ENCODE measurements around the gene ATP6V1B1. TPM values are rescaled to one million over a fixed set of nuclear protein-coding genes. Genes with fewer than 3 reads are reported as not detected.

The ATP6V1B1 gene
- polyA plus RNA-seq, 3 donors from 2014 or later, result not detected

DNA sequence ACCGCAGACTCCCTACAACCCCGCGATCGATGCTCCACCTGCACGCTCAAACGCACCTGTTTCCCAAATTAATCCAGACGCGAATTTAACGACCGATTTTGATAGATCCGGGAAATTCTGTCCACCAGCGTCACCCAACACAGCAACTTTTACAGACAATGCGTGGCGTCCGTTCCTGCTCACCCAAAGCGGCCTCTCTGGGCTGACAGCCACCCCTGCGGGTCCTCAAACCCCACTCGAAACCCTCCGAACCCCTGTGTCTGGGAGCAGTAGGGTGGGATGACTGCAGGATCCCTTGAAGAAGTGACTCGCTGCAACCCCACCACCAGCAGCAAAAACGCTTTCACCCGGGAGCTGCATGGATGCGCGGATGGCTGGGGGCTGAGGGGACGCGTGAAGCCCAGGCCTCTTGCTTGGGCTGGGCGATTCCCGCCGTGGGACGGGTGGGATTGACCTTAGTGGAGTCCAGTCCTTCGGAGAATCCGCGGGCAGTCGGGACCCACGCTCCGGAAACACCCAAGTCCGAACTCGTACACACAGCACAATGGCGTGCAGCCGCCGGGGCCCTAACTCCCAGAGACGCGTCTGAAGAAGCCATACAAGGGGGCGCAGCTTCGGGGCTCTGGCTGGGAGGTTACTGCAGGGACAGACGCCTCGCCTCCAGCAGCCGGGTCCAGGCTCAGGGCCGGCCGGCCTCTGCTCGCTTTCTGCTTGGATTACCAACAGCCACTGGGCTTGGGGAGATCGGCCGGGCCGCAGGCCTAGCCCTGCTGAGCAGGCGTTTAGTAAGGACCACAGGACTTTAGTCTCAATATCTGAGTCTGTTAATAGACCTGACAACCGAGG, 31.1 kb upstream of the ATP6V1B1 start:
- H3K4me1 Mint-ChIP-seq, result peaks cover 18 to 30% of the 10 kb centered on the region in 2 donors
- H3K4me3 Mint-ChIP-seq, result no peak overlapping the region
- H3K36me3 Mint-ChIP-seq, result peaks cover 0 to 4% (median 0%) of the 10 kb centered on the region in 3 donors
- no peak overlapping the region for H3K27ac Mint-ChIP-seq
- H3K9me3 Mint-ChIP-seq, result peaks cover 0 to 5% (median 0%) of the 10 kb centered on the region in 6 donors
- DNase-seq, result no peak
- H3K27me3 Mint-ChIP-seq (ENCODE audit: low read depth in 3 of 3), result peaks cover 31 to 47% (median 45%) of the 10 kb centered on the region in 3 donors

DNA sequence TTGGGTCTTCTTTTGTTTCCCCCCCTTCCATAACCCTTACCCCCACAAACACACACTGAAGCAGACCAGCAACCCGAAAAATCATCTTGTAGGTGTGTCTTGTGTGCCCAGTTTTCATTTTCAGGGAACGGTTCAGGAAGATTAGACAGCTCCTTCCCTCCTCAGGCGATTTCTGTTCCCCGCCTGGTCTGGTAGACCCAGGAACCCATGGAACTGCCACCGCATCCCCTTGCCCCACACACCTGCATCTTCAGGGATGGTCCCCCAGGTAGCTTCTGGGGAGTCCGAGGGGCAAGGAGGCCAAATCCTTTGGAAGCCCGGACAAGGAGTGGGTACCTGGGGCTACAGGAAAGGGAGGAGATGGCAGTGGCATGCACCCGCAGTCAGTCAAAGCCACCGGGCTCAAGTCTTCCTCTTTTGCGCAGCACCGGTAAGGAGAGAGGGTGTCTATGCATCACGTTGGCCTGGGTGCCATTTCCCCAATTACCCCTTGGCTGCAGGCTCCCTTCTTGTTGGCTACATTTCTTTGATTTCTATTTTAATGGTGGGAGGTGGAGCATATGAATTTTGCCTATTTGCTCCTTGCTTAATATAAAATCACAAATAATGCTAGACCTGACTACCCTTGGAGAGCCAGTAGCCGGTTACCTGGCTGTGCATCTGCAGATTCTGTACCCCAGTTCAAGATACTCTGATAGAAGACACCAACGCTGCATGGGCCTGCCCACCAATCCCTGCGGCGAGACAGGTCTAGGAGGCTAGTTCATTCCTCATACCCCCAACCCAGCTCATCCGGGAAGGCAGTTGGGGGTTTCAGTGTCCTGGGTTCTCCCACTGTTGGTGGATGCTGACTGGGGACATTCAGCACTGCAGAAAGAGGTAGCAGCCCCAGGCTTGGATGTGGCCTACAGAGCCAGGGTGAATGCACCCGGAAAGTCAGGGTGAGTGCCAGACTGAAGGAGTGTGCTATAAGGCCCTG, 30.0 kb upstream of the ATP6V1B1 start:
- H3K27me3 Mint-ChIP-seq (ENCODE audit: low read depth in 3 of 3), result peaks cover 31 to 45% (median 44%) of the 10 kb centered on the region in 3 donors
- H3K4me3 Mint-ChIP-seq, result no peak overlapping the region
- no peak overlapping the region for H3K27ac Mint-ChIP-seq

DNA sequence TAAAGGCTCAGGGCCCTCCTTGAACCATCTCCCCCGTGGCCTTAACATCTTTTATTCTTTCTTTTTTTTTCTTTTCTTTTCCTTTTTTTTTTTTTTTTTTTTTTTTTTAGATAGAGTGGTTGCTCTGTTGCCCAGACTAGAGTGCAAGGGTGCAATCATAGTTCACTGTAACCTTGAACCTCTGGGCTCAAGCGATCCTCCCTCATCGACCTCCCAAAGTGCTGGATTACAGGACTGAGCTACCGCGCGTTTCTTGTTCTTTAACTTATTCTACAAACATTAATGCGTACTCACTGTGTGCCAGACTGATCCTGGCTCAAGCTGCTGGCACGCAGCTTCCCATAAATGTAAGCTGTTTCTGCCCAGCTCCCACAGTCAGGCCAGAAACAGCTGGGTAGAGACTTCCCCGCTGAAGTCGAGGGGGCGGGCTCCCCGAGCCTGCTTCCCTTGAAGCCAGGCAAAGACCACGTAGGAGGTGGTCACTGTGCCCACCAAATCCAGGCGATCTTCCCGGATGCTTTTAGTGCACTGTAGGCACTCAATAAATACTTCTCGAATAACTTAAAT, 29.2 kb upstream of the ATP6V1B1 start:
- Mint-ChIP-seq H3K4me1 (peaks cover 11 to 20% of the 10 kb centered on the region in 2 donors), H3K36me3 (peaks cover 0 to 4% (median 0%) of the 10 kb centered on the region in 3 donors), H3K4me3 (peak overlapping the region in 1 of 5 donors; percentile 39), H3K27me3 (ENCODE audit: low read depth in 3 of 3) (peaks cover 27 to 42% (median 42%) of the 10 kb centered on the region in 3 donors), H3K27ac (no peak overlapping the region), H3K9me3 (peaks cover 0 to 4% (median 0%) of the 10 kb centered on the region in 6 donors)
- DNase-seq, result no peak

More for the DNA sequence above, 30.0 kb upstream of the ATP6V1B1 start:
- DNase-seq, result no peak
- Mint-ChIP-seq H3K36me3 (peaks cover 0 to 4% (median 0%) of the 10 kb centered on the region in 3 donors), H3K4me1 (peaks cover 16 to 27% of the 10 kb centered on the region in 2 donors), H3K9me3 (peaks cover 0 to 4% (median 0%) of the 10 kb centered on the region in 6 donors)

DNA sequence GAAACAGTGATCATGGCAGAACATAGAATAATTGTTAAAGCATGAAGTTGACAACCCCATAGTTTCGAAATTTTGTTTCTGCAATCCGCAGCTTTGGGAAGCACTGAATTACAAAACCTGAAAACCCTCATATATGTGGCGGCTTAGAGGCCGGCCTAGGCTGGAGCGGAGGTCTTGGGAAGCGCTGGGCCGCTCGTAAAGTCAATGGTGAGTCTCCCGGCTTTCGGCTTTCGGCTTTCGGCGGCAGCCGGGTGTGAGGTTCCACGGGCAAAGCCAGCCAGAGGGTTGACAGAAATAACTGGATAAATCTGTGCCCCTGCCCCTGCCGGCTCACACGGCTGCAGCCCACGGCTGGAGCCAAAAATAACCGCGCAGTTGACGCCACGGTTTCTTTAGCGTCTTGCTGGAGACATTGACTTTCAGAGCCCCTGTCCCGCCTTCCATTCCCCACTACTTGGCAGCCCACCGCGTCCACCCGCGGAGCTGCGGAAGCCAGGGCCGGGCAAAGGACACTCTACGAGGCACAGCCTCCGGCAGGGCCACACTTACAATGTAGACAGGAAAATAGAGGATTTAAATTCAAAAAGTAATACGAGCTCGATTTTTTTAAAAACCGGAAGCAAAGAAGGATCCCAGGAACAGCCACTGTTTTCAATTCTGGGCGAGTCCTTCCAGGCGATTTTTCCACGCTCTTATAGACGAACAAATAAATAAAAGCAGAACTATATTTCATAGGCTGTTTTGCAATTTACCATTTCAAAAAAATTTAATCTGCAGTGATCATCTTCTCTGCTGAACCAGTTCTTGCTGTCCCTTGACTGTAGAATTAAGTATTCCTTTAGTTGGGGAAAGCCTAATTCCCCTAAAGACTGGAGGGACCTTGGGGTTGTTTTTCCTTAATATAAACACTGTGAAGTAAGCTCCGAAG, 28.3 kb upstream of the ATP6V1B1 start:
- Mint-ChIP-seq H3K9me3 (peaks cover 0 to 4% (median 0%) of the 10 kb centered on the region in 6 donors), H3K27me3 (ENCODE audit: low read depth in 3 of 3) (peaks cover 25 to 37% (median 37%) of the 10 kb centered on the region in 3 donors), H3K4me1 (peaks cover 6 to 13% of the 10 kb centered on the region in 2 donors), H3K4me3 (peak overlapping the region in 2 of 5 donors; percentile 36 to 48), H3K27ac (no peak overlapping the region), H3K36me3 (peaks cover 0 to 4% (median 0%) of the 10 kb centered on the region in 3 donors)
- no peak for DNase-seq

DNA sequence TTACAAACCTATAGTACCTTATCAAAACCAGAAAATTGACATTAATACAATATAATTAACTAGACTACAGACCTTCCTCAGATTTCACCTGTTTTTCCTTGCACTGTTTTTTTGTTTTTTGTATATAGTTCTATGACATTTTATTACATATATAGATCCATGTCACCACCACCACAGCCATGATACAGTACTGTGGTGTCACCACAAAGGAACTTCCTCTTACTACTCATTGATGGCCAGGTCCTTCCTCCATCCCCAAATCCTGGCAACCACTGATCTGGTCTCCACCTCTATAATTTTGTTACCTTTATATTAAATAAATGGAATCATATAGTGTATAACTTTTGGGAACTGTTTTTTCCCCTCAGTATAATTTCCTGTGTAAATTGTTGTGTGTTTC, 19.4 kb upstream of the ATP6V1B1 start:
- no peaks in the 10 kb centered on the region for H3K4me1 Mint-ChIP-seq

DNA sequence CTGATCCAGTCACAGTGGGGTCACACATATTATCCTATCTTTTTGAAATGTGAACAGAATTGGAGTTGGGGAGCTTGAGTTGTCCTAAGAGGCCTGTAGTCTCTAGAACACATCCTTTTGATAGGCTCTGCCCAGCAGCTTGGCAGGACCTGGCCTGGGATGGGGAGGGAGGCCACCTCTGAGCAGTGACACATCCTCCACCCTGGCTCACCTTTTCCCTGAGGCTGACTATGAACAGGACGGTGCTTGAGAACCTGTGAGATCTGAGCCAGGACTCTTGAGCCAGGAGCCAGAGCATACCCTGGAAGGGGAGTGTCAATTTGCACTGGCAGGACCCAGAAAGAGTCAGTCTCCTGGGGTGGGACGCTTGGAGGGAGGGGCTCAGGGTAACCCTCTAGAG, 17.7 kb upstream of the ATP6V1B1 start:
- no peaks in the 10 kb centered on the region for H3K4me1 Mint-ChIP-seq
- H3K36me3 Mint-ChIP-seq, result no peaks in the 10 kb centered on the region
- H3K27ac Mint-ChIP-seq, result no peak overlapping the region
- H3K9me3 Mint-ChIP-seq, result no peaks in the 10 kb centered on the region
- H3K4me3 Mint-ChIP-seq, result no peak overlapping the region
- no peak for DNase-seq
- peaks cover 3 to 10% (median 7%) of the 10 kb centered on the region in 3 donors for H3K27me3 Mint-ChIP-seq (ENCODE audit: low read depth in 3 of 3)

More for the DNA sequence above, 19.4 kb upstream of the ATP6V1B1 start:
- Mint-ChIP-seq H3K27me3 (ENCODE audit: low read depth in 3 of 3) (peaks cover 5 to 10% (median 6%) of the 10 kb centered on the region in 3 donors), H3K9me3 (no peaks in the 10 kb centered on the region), H3K4me3 (no peak overlapping the region), H3K27ac (no peak overlapping the region), H3K36me3 (no peaks in the 10 kb centered on the region)
- no peak for DNase-seq

DNA sequence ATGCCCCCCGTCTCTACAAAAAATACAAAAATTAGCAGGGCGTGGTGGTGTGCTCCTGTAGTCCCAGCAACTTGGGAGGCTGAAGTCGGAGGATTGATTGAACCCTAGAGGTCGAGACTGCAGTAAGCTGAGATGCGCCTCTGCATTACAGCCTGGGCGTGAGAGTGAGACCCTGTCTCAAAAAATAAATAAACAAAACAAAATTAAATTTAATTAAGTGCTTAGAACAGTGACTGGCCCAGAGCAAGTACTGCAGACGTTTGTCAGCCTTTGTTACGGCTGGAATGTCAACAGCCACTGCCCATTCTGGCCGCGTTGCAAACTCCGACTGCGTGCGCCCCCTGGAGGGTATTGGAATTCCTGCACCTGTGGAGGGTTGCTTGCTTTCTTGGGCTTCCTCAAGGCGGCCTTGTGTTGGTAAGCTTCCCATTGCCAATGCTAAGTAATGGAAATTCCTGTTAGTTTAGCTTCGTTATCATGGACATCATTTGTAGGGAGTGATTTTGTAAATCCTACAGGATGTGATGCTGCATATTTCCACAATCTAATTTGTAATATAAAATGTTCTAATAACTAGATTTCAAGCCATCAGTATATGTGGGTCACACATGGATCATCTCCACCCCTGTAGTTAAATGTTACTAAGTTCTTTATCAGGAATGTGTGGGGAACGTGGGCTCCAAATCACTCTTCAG, 15.9 kb upstream of the ATP6V1B1 start:
- no peak overlapping the region for H3K27ac Mint-ChIP-seq
- H3K4me1 Mint-ChIP-seq, result no peaks in the 10 kb centered on the region
- no peak overlapping the region for H3K4me3 Mint-ChIP-seq
- H3K36me3 Mint-ChIP-seq, result no peaks in the 10 kb centered on the region
- no peaks in the 10 kb centered on the region for H3K9me3 Mint-ChIP-seq
- DNase-seq, result peak; percentile 63 to 73 (median 65)
- peaks cover 1 to 10% (median 7%) of the 10 kb centered on the region in 3 donors for H3K27me3 Mint-ChIP-seq (ENCODE audit: low read depth in 3 of 3)

DNA sequence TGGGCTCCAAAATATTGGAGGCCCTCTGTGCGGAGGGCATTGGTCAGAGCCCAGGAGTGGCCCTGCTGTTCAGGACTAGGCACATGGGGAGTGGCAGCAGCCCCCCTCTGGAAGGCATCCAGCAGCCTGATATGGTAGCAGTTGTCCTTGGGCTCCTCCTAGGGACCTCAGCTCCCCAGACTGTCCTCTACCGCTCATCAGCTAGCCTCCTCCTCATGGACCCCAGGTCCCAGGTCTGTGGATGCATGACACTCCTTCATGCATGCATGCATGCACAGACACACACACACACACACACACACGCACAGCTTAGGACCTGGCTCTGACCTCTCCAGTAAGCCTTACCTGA, 15.4 kb upstream of the ATP6V1B1 start:
- no peak overlapping the region for H3K4me3 Mint-ChIP-seq
- DNase-seq, result no peak
- peaks cover 1 to 10% (median 4%) of the 10 kb centered on the region in 3 donors for H3K27me3 Mint-ChIP-seq (ENCODE audit: low read depth in 3 of 3)
- H3K27ac Mint-ChIP-seq, result no peak overlapping the region
- no peaks in the 10 kb centered on the region for H3K4me1 Mint-ChIP-seq
- H3K36me3 Mint-ChIP-seq, result no peaks in the 10 kb centered on the region
- no peaks in the 10 kb centered on the region for H3K9me3 Mint-ChIP-seq

DNA sequence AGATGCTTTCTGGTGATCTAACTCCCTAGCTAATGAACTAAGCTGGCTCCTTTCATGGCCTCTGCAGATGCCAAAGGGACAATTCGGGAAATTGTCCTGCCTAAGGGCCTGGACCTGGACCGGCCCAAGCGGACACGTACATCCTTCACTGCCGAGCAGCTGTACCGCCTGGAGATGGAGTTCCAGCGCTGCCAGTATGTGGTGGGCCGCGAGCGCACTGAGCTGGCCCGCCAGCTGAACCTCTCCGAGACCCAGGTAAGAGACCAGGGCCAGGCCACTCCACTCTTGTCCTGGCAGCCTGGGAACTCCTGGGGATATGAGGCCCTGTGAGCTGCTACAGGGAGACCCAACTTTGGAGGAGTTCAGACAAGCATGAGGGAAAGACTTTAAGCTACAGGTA, 14.7 kb upstream of the ATP6V1B1 start:
- H3K36me3 Mint-ChIP-seq, result no peaks in the 10 kb centered on the region
- H3K27me3 Mint-ChIP-seq (ENCODE audit: low read depth in 3 of 3), result peaks cover 1 to 10% (median 4%) of the 10 kb centered on the region in 3 donors
- H3K4me1 Mint-ChIP-seq, result no peaks in the 10 kb centered on the region
- no peak for DNase-seq
- no peak overlapping the region for H3K4me3 Mint-ChIP-seq
- no peaks in the 10 kb centered on the region for H3K9me3 Mint-ChIP-seq
- H3K27ac Mint-ChIP-seq, result no peak overlapping the region

DNA sequence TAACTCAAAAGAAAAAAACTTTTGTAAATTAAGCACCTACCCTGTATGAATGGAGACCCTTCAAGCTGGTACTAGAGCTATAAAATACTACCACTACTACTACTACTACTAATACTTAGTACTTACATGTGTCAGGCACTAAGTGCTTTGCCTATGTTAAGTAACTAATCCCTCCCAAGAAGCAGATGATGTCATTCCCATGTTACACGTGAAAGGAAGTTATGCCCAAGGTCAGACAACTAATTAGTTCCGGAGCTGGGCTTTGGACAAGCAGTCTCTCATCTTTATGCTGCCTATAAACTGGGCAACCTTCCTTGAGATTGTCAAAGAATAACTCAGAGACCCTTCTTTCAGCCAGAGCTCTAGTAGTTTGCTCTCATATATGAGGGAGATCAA, 13.9 kb upstream of the ATP6V1B1 start:
- DNase-seq, result no peak
- Mint-ChIP-seq H3K4me3 (no peak overlapping the region), H3K27ac (no peak overlapping the region), H3K36me3 (no peaks in the 10 kb centered on the region), H3K27me3 (ENCODE audit: low read depth in 3 of 3) (peaks cover 1 to 10% (median 2%) of the 10 kb centered on the region in 3 donors), H3K4me1 (no peaks in the 10 kb centered on the region), H3K9me3 (no peaks in the 10 kb centered on the region)

DNA sequence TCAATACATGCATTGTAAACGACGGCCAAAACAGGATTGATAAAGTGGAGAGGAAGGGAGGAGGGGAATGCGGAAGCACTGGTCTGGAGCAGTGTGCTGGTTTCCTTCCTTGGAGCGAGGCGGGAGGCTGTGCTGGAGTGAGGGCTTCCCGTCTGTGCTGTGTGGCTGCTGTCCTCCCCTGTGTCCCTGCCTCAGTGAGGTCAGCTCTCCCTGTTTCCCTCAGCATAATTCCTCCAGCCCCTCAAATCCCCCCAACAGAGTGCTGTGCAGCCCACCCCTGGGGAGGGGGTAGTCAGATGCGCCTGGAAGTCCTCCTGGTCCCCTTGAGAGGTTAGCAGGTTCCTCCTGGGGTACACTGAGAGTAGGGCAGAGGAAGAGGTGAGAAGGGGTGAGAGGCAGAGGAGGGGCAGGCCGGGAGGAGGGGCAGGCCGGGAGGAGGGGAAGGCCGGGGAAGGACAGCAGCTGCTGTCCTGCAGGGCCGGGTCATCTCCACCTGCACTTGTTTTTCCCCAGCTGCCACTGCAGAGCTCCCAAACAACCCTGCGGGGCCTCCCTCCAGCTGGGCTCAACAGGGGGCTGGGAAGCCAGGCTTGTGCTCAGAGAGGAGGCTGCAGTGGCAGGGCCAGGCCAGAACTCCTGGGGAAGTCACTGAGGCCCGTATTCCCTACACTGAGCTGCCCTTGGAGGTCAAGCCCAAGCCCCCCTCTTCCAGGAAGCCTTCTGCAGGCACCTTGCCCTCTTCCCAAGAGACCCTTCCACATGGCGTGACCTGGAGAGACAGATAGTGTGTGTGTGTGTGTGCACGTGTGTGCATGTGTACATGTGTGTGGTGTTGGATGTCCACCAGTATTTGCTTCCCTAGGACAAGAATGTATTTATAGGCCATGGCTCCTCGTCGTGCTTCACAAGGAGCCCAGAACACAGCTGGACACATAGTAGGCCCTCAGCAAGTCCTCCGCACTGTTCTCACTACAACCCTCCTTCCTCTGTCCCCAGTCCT, 13.2 kb upstream of the ATP6V1B1 start:
- no peaks in the 10 kb centered on the region for H3K36me3 Mint-ChIP-seq
- no peak overlapping the region for H3K27ac Mint-ChIP-seq
- no peak for DNase-seq
- H3K4me1 Mint-ChIP-seq, result no peaks in the 10 kb centered on the region
- H3K27me3 Mint-ChIP-seq (ENCODE audit: low read depth in 3 of 3), result peaks cover 1 to 10% (median 2%) of the 10 kb centered on the region in 3 donors
- no peaks in the 10 kb centered on the region for H3K9me3 Mint-ChIP-seq
- no peak overlapping the region for H3K4me3 Mint-ChIP-seq
